Vagina (tissue), 2 donors: ENCODE measurements around the gene TBC1D22A.

Experiments used
- CTCF ChIP-seq, 3 experiments: fragments of 450-650 bp in 2 of 3; fragments of 200-600 bp in 1 of 3; sonication (generic) in 1 of 3; IDR thresholded peaks; one replicate each; pipeline ENCODE4 v1.5.1; 2017 to 2019; ENCODE audit warnings: antibody characterized with exemption in 3 of 3, mild to moderate bottlenecking in 2 of 3, moderate library complexity in 2 of 3
- POLR2A ChIP-seq, 2 donors: fragments of 450-650 bp; IDR thresholded peaks; one replicate each; pipeline ENCODE4 v1.6.1; 2017; ENCODE audit warnings: antibody characterized with exemption in 2 of 2, mild to moderate bottlenecking in 2 of 2, moderate library complexity in 2 of 2

- TF ChIP-seq CTCF (IDR thresholded peaks at IDR 0.05) (no peak), POLR2A (IDR thresholded peaks at IDR 0.05) (no peak)
Measured at GRCh38 chr22:46986788-46987187, 224.3 kb downstream of the TBC1D22A start.
